ENCODE data around the gene GJD2. TPM values are rescaled to one million over a fixed set of nuclear protein-coding genes. Genes with fewer than 3 reads are reported as not detected.

GJD2 gene
- not detected in 2 replicates for total RNA-seq

GRCh38 chr15:34754674-34755418 lies at the start of gene GJD2:
Gene GJD2 (minus strand): TSS chr15:34754998. CDS start chr15:34754488, 510 bp downstream.

GRCh38 chr15:34795267-34796081 lies 40.7 kb upstream of the GJD2 start, which contains the start of gene ACTC1:
Gene ACTC1 (minus strand): TSS chr15:34795549. CDS start chr15:34794808, 741 bp downstream.

Other genes starting within 250 kb of the GJD2 start
- gene GOLGA8B, start 171.3 kb downstream of the GJD2 start, total RNA-seq = 13.0 and 20.7 TPM in 2 replicates
- gene ACTC1, start 40.6 kb upstream of the GJD2 start, total RNA-seq = not detected in 2 replicates
- 23.7 and 25.7 TPM in 2 replicates for gene AQR, start 214.7 kb upstream of the GJD2 start, total RNA-seq
- gene ZNF770, start 233.3 kb upstream of the GJD2 start, total RNA-seq = 35.4 and 40.4 TPM in 2 replicates